Camera-type eye (tissue), 1 donor: ENCODE measurements around the gene MTMR6. TPM values are rescaled to one million over a fixed set of nuclear protein-coding genes. Genes with fewer than 3 reads are reported as not detected.

Experiments
- total RNA-seq: library from RNA; depleted of rRNA; stranded (reverse); fragments of >200 nt; gene quantifications from one replicate; pipeline ENCODE4 v1.2.3, GENCODE V29; 2014

MTMR6 gene
- total RNA-seq = 41.2 TPM

DNA sequence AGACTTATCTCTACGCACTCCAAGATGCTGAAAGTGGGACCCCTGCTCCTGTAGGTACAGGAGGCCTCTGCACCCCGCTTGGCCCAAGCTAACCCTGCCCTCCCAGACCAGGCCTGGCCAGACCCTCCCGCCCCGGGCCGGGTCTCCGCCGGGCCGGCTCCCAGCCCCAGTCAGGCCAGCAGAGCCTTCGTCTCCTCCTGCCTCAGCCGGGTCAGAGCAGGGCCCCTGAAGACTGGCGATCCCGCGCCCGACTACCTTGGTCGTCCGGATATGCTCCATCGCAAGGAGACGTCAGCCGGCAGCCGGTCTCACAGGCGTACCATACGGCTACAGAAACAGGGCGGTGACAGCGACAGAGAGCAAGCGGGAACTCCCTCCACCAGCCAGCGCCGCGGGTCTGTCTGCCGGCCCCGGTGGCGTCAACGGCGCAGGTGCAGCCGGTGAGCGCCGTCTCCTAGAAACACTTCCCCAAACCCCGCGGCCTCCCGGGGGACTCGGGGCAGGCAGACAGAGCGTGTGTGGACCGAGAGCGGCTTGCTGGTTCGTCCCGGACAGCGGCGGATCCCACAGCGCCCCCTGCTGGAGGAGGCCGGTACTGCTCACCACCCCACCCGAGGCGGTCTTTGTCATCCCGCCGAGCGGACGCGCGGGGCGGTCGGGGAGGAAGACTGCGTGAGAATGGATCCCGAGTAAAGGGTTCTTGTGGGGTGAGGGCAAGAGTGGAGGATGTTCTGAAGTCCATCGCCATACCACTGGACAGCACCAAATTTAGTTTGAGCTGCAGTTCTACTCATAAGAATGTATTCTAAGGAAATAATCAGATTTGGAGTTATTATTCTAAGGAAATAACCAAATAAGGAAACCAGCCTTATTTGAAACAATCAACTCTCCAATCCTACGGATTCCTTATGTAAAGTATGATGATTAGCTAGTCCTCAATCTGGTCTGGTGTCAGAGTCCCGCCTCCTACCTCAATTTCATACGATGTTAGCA is at the start of gene MTMR6:
MTMR6 (minus strand) TSS at position 520 of the 993 bp plus-strand sequence; CDS start at position 279, 241 bp downstream.

DNA sequence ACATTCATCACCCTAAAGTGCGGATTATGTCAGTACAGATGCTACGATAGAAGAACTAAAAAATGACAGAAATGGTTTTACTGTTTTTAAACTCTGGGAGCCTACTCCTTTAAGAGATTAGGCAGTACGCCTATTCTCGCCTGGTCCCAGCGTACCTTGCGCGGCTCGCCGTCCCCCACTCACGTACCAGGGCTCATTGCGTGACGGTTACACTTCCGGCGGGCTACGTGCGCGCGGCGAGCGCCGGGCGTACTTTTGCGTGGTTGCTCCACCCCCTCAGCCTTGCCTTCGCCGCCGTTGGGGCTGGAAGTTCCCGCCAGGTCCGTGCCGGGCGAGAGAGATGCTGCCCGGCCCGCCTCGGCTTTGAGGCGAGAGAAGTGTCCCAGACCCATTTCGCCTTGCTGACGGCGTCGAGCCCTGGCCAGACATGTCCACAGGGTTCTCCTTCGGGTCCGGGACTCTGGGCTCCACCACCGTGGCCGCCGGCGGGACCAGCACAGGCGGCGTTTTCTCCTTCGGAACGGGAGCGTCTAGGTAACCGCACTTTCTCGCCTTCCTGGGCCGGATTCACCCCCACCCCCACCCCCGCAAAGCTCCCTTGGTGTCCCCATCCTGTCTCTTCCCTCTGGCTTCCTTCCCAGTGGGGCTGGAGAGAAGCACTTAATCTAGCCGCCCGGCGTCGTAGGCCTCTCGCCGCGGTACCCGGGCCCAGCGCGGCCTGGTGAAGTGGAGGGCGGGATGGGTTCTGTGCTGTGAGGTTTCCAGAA is 14.2 kb upstream of the MTMR6 start, which contains the start of gene NUP58:
NUP58 (plus strand) TSS at position 279 of the 767 bp plus-strand sequence; CDS start at position 428, 149 bp downstream.

Other genes starting within 250 kb of the MTMR6 start
- gene PABPC3, start 191.4 kb downstream of the MTMR6 start, total RNA-seq = 0.16 TPM
- gene AMER2, start 115.2 kb downstream of the MTMR6 start, total RNA-seq = 336 TPM
- gene NUP58, start 14.1 kb upstream of the MTMR6 start, total RNA-seq = 145 TPM
- 17.1 TPM for gene ATP8A2, start 84.5 kb upstream of the MTMR6 start, total RNA-seq